H1 (cell line): ENCODE measurements around the gene RIPOR2. TPM values are rescaled to one million over a fixed set of nuclear protein-coding genes. Genes with fewer than 3 reads are reported as not detected.

Experiments
- CTCF ChIA-PET: fragments of 300-600 bp; sonication (Branson Sonifier 250); formaldehyde crosslinking; loops from one replicate; lab custom pipeline; 2021; ENCODE audit not compliant: partially characterized antibody; lab: Charles Lee
- POLR2A ChIA-PET: fragments of 300-600 bp; sonication (Branson Sonifier 250); formaldehyde crosslinking; loops from one replicate; lab custom pipeline; 2021; ENCODE audit warnings: inconsistent platforms; ENCODE audit not compliant: partially characterized antibody; lab: Charles Lee
- DNase-seq, 2 experiments: peaks; one replicate each; pipeline versions ENCODE4 v3.0.0 to v3.0.0-alpha.2; 2010 to 2022; ENCODE audit warnings: low spot score in 2 of 2, low read depth in 1 of 2, mixed read lengths in 1 of 2
- FAIRE-seq: peaks from 2 replicates; lab custom pipeline; 2011; peaks lifted over from hg19 to GRCh38; lab: Jason Lieb, UNC
- H2AFZ ChIP-seq: 2 replicates; pipeline ENCODE4 v1.8.1; 2012; ENCODE audit warnings: low read length, inconsistent platforms
- H2AK5ac ChIP-seq: 2 replicates; pipeline ENCODE4 v1.6.1; 2013; ENCODE audit warnings: low read depth, low read length
- H2BK120ac ChIP-seq: replicated peaks from 2 replicates; pipeline ENCODE3; 2013; ENCODE audit warnings: low read depth, low read length, inconsistent platforms
- H2BK12ac ChIP-seq: 2 replicates; pipeline ENCODE4 v1.6.1; 2013; ENCODE audit warnings: low read depth, low read length
- H2BK15ac ChIP-seq: 2 replicates; pipeline ENCODE4 v1.6.1; 2013; ENCODE audit warnings: low read length
- H2BK20ac ChIP-seq: 2 replicates; pipeline ENCODE4 v1.6.1; 2013; ENCODE audit warnings: low read length
- H2BK5ac ChIP-seq: 2 replicates; pipeline ENCODE4 v1.6.1; 2013; ENCODE audit warnings: low read depth, low read length
- H3K14ac ChIP-seq: 2 replicates; pipeline ENCODE4 v1.6.1; 2013; ENCODE audit warnings: inconsistent platforms; ENCODE audit not compliant: insufficient read length
- H3K18ac ChIP-seq: 2 replicates; pipeline ENCODE4 v1.6.1; 2013; ENCODE audit warnings: low read length; ENCODE audit errors: extremely low read depth
- H3K23ac ChIP-seq: 2 replicates; pipeline ENCODE4 v1.6.1; 2013; ENCODE audit warnings: inconsistent platforms; ENCODE audit not compliant: insufficient read length
- H3K23me2 ChIP-seq: 2 replicates; pipeline ENCODE4 v1.6.1; 2013; ENCODE audit warnings: low read depth, low read length
- H3K27ac ChIP-seq: 2 replicates; pipeline ENCODE4 v1.6.1; 2011; ENCODE audit warnings: low read depth, low read length, inconsistent platforms
- H3K27me3 ChIP-seq, 4 experiments: replicated peaks in 1 of 4; 1 replicate in 1 of 4; 2 replicates in 3 of 4; pipeline versions ENCODE4 v1.6.1 to v1.8.1; 2011 to 2013; ENCODE audit warnings: low read length in 3 of 4, mild to moderate bottlenecking in 3 of 4, inconsistent platforms in 2 of 4, mixed read lengths in 2 of 4, moderate library complexity in 1 of 4; ENCODE audit not compliant: control insufficient read depth in 3 of 4, insufficient read depth in 3 of 4; ENCODE audit errors: extremely low read depth in 1 of 4
- H3K36me3 ChIP-seq, 4 experiments: 2 replicates each; pipeline versions ENCODE4 v1.6.1 to v1.8.1; 2011 to 2013; ENCODE audit warnings: mild to moderate bottlenecking in 4 of 4, low read length in 3 of 4, moderate library complexity in 2 of 4, control low read depth in 1 of 4, inconsistent platforms in 1 of 4; ENCODE audit not compliant: insufficient read depth in 4 of 4, control insufficient read depth in 2 of 4
- H3K4ac ChIP-seq: replicated peaks from 2 replicates; pipeline ENCODE3; 2013; ENCODE audit warnings: low read length, low read depth, mixed read lengths, inconsistent platforms; ENCODE audit not compliant: insufficient read length
- H3K4me1 ChIP-seq, 4 experiments: replicated peaks in 1 of 4; 1 replicate in 1 of 4; 2 replicates in 3 of 4; pipeline versions ENCODE4 v1.6.1 to v1.8.1; 2011 to 2013; ENCODE audit warnings: low read length in 3 of 4, inconsistent platforms in 2 of 4, mixed read lengths in 1 of 4; ENCODE audit not compliant: insufficient read depth in 4 of 4, control insufficient read depth in 3 of 4
- H3K4me2 ChIP-seq, 2 experiments: 2 replicates each; pipeline versions ENCODE4 v1.6.1 to v1.8.1; 2011 to 2013; ENCODE audit warnings: low read depth in 2 of 2, low read length in 2 of 2, control low read depth in 1 of 2, inconsistent platforms in 1 of 2, mild to moderate bottlenecking in 1 of 2; ENCODE audit not compliant: insufficient read depth in 1 of 2
- H3K4me3 ChIP-seq, 4 experiments: fragments of 200-600, 300-600 bp in 1 of 4; sonication (generic), shearing (Covaris generic), sonication (Bioruptor Twin) in 1 of 4; 2 replicates each; pipeline versions ENCODE4 v1.5.1 to v1.8.1; 2011 to 2016; ENCODE audit warnings: low read length in 4 of 4, low read depth in 3 of 4, control low read depth in 2 of 4, inconsistent platforms in 2 of 4, mild to moderate bottlenecking in 2 of 4, mixed read lengths in 1 of 4, moderate library complexity in 1 of 4; ENCODE audit not compliant: insufficient read depth in 2 of 4; ENCODE audit errors: extremely low read depth in 1 of 4
- H3K56ac ChIP-seq: replicated peaks from 2 replicates; pipeline ENCODE3; 2013; ENCODE audit warnings: low read depth, mild to moderate bottlenecking, mixed read lengths, low read length, inconsistent platforms; ENCODE audit not compliant: insufficient read length
- H3K79me1 ChIP-seq: 2 replicates; pipeline ENCODE4 v1.6.1; 2013; ENCODE audit warnings: low read depth, low read length, control low read depth
- H3K79me2 ChIP-seq, 2 experiments: 2 replicates each; pipeline versions ENCODE4 v1.6.1 to v1.8.1; 2012 to 2013; ENCODE audit warnings: low read length in 2 of 2, mild to moderate bottlenecking in 2 of 2, inconsistent platforms in 1 of 2; ENCODE audit not compliant: insufficient read depth in 2 of 2, control insufficient read depth in 1 of 2
- H3K9ac ChIP-seq, 4 experiments: replicated peaks in 1 of 4; 1 replicate in 1 of 4; 2 replicates in 3 of 4; pipeline versions ENCODE4 v1.6.1 to v1.8.1; 2011 to 2013; ENCODE audit warnings: low read depth in 3 of 4, low read length in 3 of 4, control low read depth in 2 of 4, mild to moderate bottlenecking in 2 of 4, moderate library complexity in 2 of 4, inconsistent platforms in 1 of 4; ENCODE audit errors: extremely low read depth in 1 of 4
- H3K9me3 ChIP-seq, 2 experiments: 2 replicates each; pipeline versions ENCODE4 v1.6.1 to v1.8.1; 2012 to 2013; ENCODE audit warnings: mild to moderate bottlenecking in 2 of 2, moderate library complexity in 2 of 2, control low read depth in 1 of 2, inconsistent platforms in 1 of 2, low read depth in 1 of 2, low read length in 1 of 2, mixed read lengths in 1 of 2; ENCODE audit not compliant: insufficient read depth in 2 of 2
- H4K20me1 ChIP-seq, 2 experiments: replicated peaks in 1 of 2; 2 replicates each; pipeline versions ENCODE3 to v1.8.1; 2011 to 2013; ENCODE audit warnings: inconsistent platforms in 2 of 2, low read length in 2 of 2, mild to moderate bottlenecking in 1 of 2; ENCODE audit not compliant: insufficient read depth in 2 of 2, control insufficient read depth in 1 of 2
- H4K5ac ChIP-seq: 2 replicates; pipeline ENCODE4 v1.6.1; 2013; ENCODE audit warnings: low read length, low read depth, mixed read lengths, inconsistent platforms; ENCODE audit not compliant: insufficient read length
- H4K8ac ChIP-seq: 2 replicates; pipeline ENCODE4 v1.8.0; 2013; ENCODE audit warnings: mild to moderate bottlenecking, moderate library complexity, low read length, inconsistent platforms; ENCODE audit not compliant: insufficient read depth; ENCODE audit errors: extremely low read depth
- H4K91ac ChIP-seq: replicated peaks from 2 replicates; pipeline ENCODE3; 2013; ENCODE audit warnings: low read length, mixed read lengths, inconsistent platforms; ENCODE audit not compliant: insufficient read length
- BACH1 ChIP-seq: IDR thresholded peaks from 2 replicates; pipeline ENCODE4 v1.6.1; 2012; ENCODE audit warnings: low read length, improper control_type of control experiment
- BRCA1 ChIP-seq: IDR thresholded peaks from 2 replicates; pipeline ENCODE4 v1.6.1; 2012; ENCODE audit warnings: low read depth, low read length, improper control_type of control experiment
- CBX5 ChIP-seq: fragments of 300-800, 300-1000 bp; sonication (generic); IDR thresholded peaks from 2 replicates; pipeline ENCODE4 v1.7.1; 2016; ENCODE audit warnings: antibody characterized with exemption, low read length, low read depth
- CHD2 ChIP-seq: IDR thresholded peaks from 2 replicates; pipeline ENCODE4 v1.6.1; 2012; ENCODE audit warnings: low read length, improper control_type of control experiment
- KDM5A ChIP-seq: fragments of 200-600 bp; IDR thresholded peaks from 2 replicates; pipeline ENCODE4 v1.7.1; 2012; ENCODE audit warnings: mild to moderate bottlenecking, low read length, inconsistent platforms, mixed read lengths
- POLR2A ChIP-seq, 2 experiments: IDR thresholded peaks; 1 replicate in 1 of 2; 2 replicates in 1 of 2; pipeline ENCODE4 v1.6.1; 2011; ENCODE audit warnings: low read depth in 2 of 2, low read length in 2 of 2, mild to moderate bottlenecking in 2 of 2; ENCODE audit errors: control extremely low read depth in 1 of 2
- SIRT6 ChIP-seq: IDR thresholded peaks from one replicate; pipeline ENCODE4 v1.7.1; 2012; ENCODE audit warnings: low read length, inconsistent platforms
- TAF7 ChIP-seq: optimal IDR thresholded peaks from 2 replicates; pipeline ENCODE3; 2011; ENCODE audit warnings: low read depth, mild to moderate bottlenecking, inconsistent platforms, low read length, moderate library complexity, borderline replicate concordance
- TBP ChIP-seq: IDR thresholded peaks from 2 replicates; pipeline ENCODE4 v1.6.1; 2011; ENCODE audit warnings: low read depth, low read length, improper control_type of control experiment
- TCF12 ChIP-seq: IDR thresholded peaks from 2 replicates; pipeline ENCODE4 v1.6.1; 2011; ENCODE audit warnings: low read depth, mild to moderate bottlenecking, low read length
- YY1 ChIP-seq: IDR thresholded peaks from 2 replicates; pipeline ENCODE4 v1.6.1; 2011; ENCODE audit warnings: low read depth, mild to moderate bottlenecking, low read length
- WGBS, 2 experiments: shearing (Covaris generic) in 1 of 2; methylation state at CpG; one replicate each; pipeline versions ENCODE4 v1.1.6 to v1.1.7; 2013 to 2015; ENCODE audit warnings: low lambda C conversion rate in 2 of 2, mixed read lengths in 2 of 2, inconsistent platforms in 1 of 2, low coverage in 1 of 2, missing lambda C conversion rate in 1 of 2; ENCODE audit not compliant: insufficient replicate concordance in 2 of 2, insufficient coverage in 1 of 2, insufficient read length in 1 of 2; ENCODE audit errors: extremely low coverage in 1 of 2, missing lambda C conversion rate in 1 of 2; 5-methylcytosine and 5-hydroxymethylcytosine counted together
- polyA plus RNA-seq, 7 experiments: library from polyadenylated mRNA; depleted of rRNA in 3 of 7; stranded (reverse) in 5 of 7; unstranded in 2 of 7; fragments of >200 nt in 5 of 7; fragments of 200-250 nt in 2 of 7; gene quantifications; 1 replicate in 5 of 7; 2 replicates in 1 of 7; 4 replicates in 1 of 7; pipeline versions ENCODE4 v1.2.1 to v1.2.3, GENCODE V29; 2011 to 2013; ENCODE audit warnings: missing spikeins in 2 of 7, mixed read lengths in 2 of 7
- total RNA-seq: library from RNA; stranded (reverse); fragmentation: NEBNext Ultra II Directional; extraction: Animal tissue kit (Norgen Biotek cat#: 25700); gene quantifications from 2 replicates; pipeline ENCODE4 v1.2.1, GENCODE V29; 2021
- TF ChIP-seq, protein P1 (sequence below): IDR thresholded peaks from 2 replicates; pipeline ENCODE4 v1.6.1; 2012; ENCODE audit warnings: inconsistent platforms
- TF ChIP-seq, protein P2 (sequence below): IDR thresholded peaks from 2 replicates; pipeline ENCODE4 v1.6.1; 2012; ENCODE audit warnings: low read length, inconsistent platforms

RIPOR2 gene
- total and polyA plus RNA-seq, 2 of the 8 experiments (the other 6 are each of a cell fraction or from before 2014, with no cell fraction given), result 16.7 to 45.6 TPM

DNA sequence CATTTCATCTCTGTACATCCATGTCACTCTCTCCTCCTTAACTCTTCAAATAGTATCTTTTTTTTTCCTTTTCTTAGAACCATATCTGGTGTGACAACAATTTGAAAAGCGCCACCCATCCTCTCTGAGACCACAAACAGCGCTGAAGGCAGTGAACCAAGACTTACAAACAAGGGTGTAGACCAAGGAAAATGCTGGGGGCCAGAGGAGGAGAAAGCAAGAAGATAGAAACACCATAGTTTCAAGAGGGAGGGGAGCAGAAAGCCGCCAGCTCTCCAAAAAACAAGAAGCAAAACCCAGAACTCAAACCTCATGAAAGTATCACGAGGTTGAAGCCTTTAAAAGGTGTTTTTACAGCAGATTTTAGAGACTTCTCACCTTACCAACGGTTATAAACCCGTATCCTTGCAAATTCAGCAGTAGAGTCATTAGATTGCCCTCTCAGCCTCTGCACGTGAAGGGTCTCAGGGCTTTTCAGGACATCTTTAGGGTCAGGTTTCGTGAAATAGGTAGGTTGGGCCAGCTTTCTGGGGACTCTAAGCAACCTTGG lies 13.3 kb upstream of the RIPOR2 start:
- H4K8ac ChIP-seq, result no peak overlapping the region
- no peak overlapping the region for H3K4ac ChIP-seq
- H3K79me1 ChIP-seq, result no peaks in the 10 kb centered on the region
- H3K27me3 ChIP-seq, result no peaks in the 10 kb centered on the region
- POLR2A ChIA-PET, result interaction anchor here (1.1 kb wide), 1 partner anchor 36 kb away, joined by 4 read pairs; no protein-coding TSS in a partner anchor
- H3K27ac ChIP-seq, result no peak overlapping the region
- WGBS, 2 experiments, result 91% methylated on average over 8 of the region's 8 CpGs; no CpG with 5 or more reads in 1 of the 2 experiments
- H2BK120ac ChIP-seq, result no peak overlapping the region
- H2AK5ac ChIP-seq, result no peak overlapping the region
- FAIRE-seq, result no peak
- no peak overlapping the region for H2BK5ac ChIP-seq
- no peak for DNase-seq
- no peaks in the 10 kb centered on the region for H3K23me2 ChIP-seq
- 0 out of 4 replicates have a peak, but pooled peaks cover 0 to under 1% of the 10 kb centered on the region in 2 experiments for H3K9me3 ChIP-seq
- no peaks in the 10 kb centered on the region for H3K36me3 ChIP-seq
- no peaks in the 10 kb centered on the region for H3K79me2 ChIP-seq
- no peak overlapping the region for H4K5ac ChIP-seq
- no peak overlapping the region for H2BK12ac ChIP-seq
- no peak overlapping the region for H3K4me3 ChIP-seq
- H3K56ac ChIP-seq, result no peak overlapping the region
- H2BK20ac ChIP-seq, result no peak overlapping the region
- no peaks in the 10 kb centered on the region for H3K4me1 ChIP-seq
- no peaks in the 10 kb centered on the region for H4K20me1 ChIP-seq
- no peak overlapping the region for H3K9ac ChIP-seq
- no peak overlapping the region for H2BK15ac ChIP-seq
- H3K18ac ChIP-seq, result no peak overlapping the region; the same call in 1 of the 2 replicates
- H3K23ac ChIP-seq, result no peak overlapping the region
- peak overlapping the region; percentile 82; the same call in 1 of the 2 replicates for H2AFZ ChIP-seq
- no peak overlapping the region for H3K14ac ChIP-seq
- no peak overlapping the region for H3K4me2 ChIP-seq
- TF ChIP-seq, protein P1, sequence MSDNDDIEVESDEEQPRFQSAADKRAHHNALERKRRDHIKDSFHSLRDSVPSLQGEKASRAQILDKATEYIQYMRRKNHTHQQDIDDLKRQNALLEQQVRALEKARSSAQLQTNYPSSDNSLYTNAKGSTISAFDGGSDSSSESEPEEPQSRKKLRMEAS, result no peak
- TF ChIP-seq, protein P2, sequence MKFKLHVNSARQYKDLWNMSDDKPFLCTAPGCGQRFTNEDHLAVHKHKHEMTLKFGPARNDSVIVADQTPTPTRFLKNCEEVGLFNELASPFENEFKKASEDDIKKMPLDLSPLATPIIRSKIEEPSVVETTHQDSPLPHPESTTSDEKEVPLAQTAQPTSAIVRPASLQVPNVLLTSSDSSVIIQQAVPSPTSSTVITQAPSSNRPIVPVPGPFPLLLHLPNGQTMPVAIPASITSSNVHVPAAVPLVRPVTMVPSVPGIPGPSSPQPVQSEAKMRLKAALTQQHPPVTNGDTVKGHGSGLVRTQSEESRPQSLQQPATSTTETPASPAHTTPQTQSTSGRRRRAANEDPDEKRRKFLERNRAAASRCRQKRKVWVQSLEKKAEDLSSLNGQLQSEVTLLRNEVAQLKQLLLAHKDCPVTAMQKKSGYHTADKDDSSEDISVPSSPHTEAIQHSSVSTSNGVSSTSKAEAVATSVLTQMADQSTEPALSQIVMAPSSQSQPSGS, result no peak
- no peak for TF ChIP-seq SIRT6
- TF ChIP-seq BACH1, result no peak
- TF ChIP-seq CBX5, result no peak
- TF ChIP-seq TBP, result no peak
- no peak for TF ChIP-seq TCF12
- TF ChIP-seq BRCA1, result no peak
- no peak for TF ChIP-seq KDM5A
- no peak for TF ChIP-seq CHD2
- no peak for TF ChIP-seq POLR2A (IDR thresholded peaks at IDR 0.05; ENCODE audit: control extremely low read depth in 1 of 2, low read depth in 2 of 2, low read length in 2 of 2)
- no peak for TF ChIP-seq TAF7
- TF ChIP-seq YY1, result no peak
- CTCF ChIA-PET, result interaction anchor here (0.5 to 1.9 kb wide), 4 partner anchors 12 to 183 kb away, joined by 3 to 5 read pairs (median 3); no protein-coding TSS in a partner anchor
- no peak overlapping the region for H4K91ac ChIP-seq
